ENCODE data around the gene RASA3.
"Not testable (repeated sequence)": the region's sequence is repeated elsewhere in the genome, so short reads cannot be mapped to it uniquely, and the experiment has no call there.

The RASA3 gene

GRCh38 chr13:113995051-113995601 lies 137.3 kb downstream of the RASA3 start:
- Histone ChIP-seq H3K36me3 (ENCODE audit: control insufficient read depth, insufficient read depth, low read length) (peaks cover 29% of the 10 kb centered on the region), H3K9me3 (ENCODE audit: control insufficient read depth, insufficient read depth, low read depth, low read length) (peaks cover 2% of the 10 kb centered on the region; the same call in 1 of the 2 replicates), H3K4me1 (ENCODE audit: control insufficient read depth, insufficient read depth, low read length) (no peaks in the 10 kb centered on the region), H3K27me3 (ENCODE audit: control insufficient read depth, insufficient read depth, low read length) (no peaks in the 10 kb centered on the region), H3K27ac (ENCODE audit: low read depth, low read length) (no peak overlapping the region), H3K9ac (ENCODE audit: low read length) (no peak overlapping the region), H3K4me3 (ENCODE audit: low read depth, low read length) (no peak overlapping the region)

- Histone ChIP-seq H3K27ac (ENCODE audit: low read depth, low read length) (no peak overlapping the region), H3K36me3 (ENCODE audit: control insufficient read depth, insufficient read depth, low read length) (peaks cover 32% of the 10 kb centered on the region), H3K9me3 (ENCODE audit: control insufficient read depth, insufficient read depth, low read depth, low read length) (peaks cover 12% of the 10 kb centered on the region; the same call in 1 of the 2 replicates), H3K27me3 (ENCODE audit: control insufficient read depth, insufficient read depth, low read length) (no peaks in the 10 kb centered on the region), H3K9ac (ENCODE audit: low read length) (no peak overlapping the region), H3K4me3 (ENCODE audit: low read depth, low read length) (no peak overlapping the region), H3K4me1 (ENCODE audit: control insufficient read depth, insufficient read depth, low read length) (no peaks in the 10 kb centered on the region)
Measured at GRCh38 chr13:113992276-113993005, 140.0 kb downstream of the RASA3 start.

- Histone ChIP-seq H3K9ac (ENCODE audit: low read length) (no peak overlapping the region), H3K4me1 (ENCODE audit: control insufficient read depth, insufficient read depth, low read length) (no peaks in the 10 kb centered on the region), H3K9me3 (ENCODE audit: control insufficient read depth, insufficient read depth, low read depth, low read length) (peaks cover 12% of the 10 kb centered on the region; the same call in 1 of the 2 replicates), H3K36me3 (ENCODE audit: control insufficient read depth, insufficient read depth, low read length) (peaks cover 32% of the 10 kb centered on the region), H3K4me3 (ENCODE audit: low read depth, low read length) (no peak overlapping the region), H3K27ac (ENCODE audit: low read depth, low read length) (no peak overlapping the region), H3K27me3 (ENCODE audit: control insufficient read depth, insufficient read depth, low read length) (no peaks in the 10 kb centered on the region)
Measured at GRCh38 chr13:113991676-113992179, 140.7 kb downstream of the RASA3 start.

GRCh38 chr13:113991191-113991669 lies 141.2 kb downstream of the RASA3 start:
- no peak overlapping the region for H3K27ac ChIP-seq (ENCODE audit: low read depth, low read length)
- peaks cover 12% of the 10 kb centered on the region; the same call in 1 of the 2 replicates for H3K9me3 ChIP-seq (ENCODE audit: control insufficient read depth, insufficient read depth, low read depth, low read length)
- H3K27me3 ChIP-seq (ENCODE audit: control insufficient read depth, insufficient read depth, low read length): no peaks in the 10 kb centered on the region
- H3K36me3 ChIP-seq (ENCODE audit: control insufficient read depth, insufficient read depth, low read length): peaks cover 28% of the 10 kb centered on the region
- no peak overlapping the region for H3K9ac ChIP-seq (ENCODE audit: low read length)
- no peak overlapping the region for H3K4me3 ChIP-seq (ENCODE audit: low read depth, low read length)
- H3K4me1 ChIP-seq (ENCODE audit: control insufficient read depth, insufficient read depth, low read length): no peaks in the 10 kb centered on the region

GRCh38 chr13:113990321-113990837 lies 142.0 kb downstream of the RASA3 start:
- Histone ChIP-seq H3K9ac (ENCODE audit: low read length) (no peak overlapping the region), H3K27me3 (ENCODE audit: control insufficient read depth, insufficient read depth, low read length) (no peaks in the 10 kb centered on the region), H3K4me3 (ENCODE audit: low read depth, low read length) (no peak overlapping the region), H3K36me3 (ENCODE audit: control insufficient read depth, insufficient read depth, low read length) (peaks cover 28% of the 10 kb centered on the region), H3K9me3 (ENCODE audit: control insufficient read depth, insufficient read depth, low read depth, low read length) (peaks cover 12% of the 10 kb centered on the region; the same call in 1 of the 2 replicates), H3K4me1 (ENCODE audit: control insufficient read depth, insufficient read depth, low read length) (no peaks in the 10 kb centered on the region), H3K27ac (ENCODE audit: low read depth, low read length) (no peak overlapping the region)

- Histone ChIP-seq H3K27ac (ENCODE audit: low read depth, low read length) (no peak overlapping the region), H3K9me3 (ENCODE audit: control insufficient read depth, insufficient read depth, low read depth, low read length) (peaks cover 12% of the 10 kb centered on the region; the same call in 1 of the 2 replicates), H3K36me3 (ENCODE audit: control insufficient read depth, insufficient read depth, low read length) (peaks cover 28% of the 10 kb centered on the region), H3K4me3 (ENCODE audit: low read depth, low read length) (no peak overlapping the region), H3K9ac (ENCODE audit: low read length) (no peak overlapping the region), H3K4me1 (ENCODE audit: control insufficient read depth, insufficient read depth, low read length) (no peaks in the 10 kb centered on the region), H3K27me3 (ENCODE audit: control insufficient read depth, insufficient read depth, low read length) (no peaks in the 10 kb centered on the region)
Measured at GRCh38 chr13:113989585-113990300, 142.7 kb downstream of the RASA3 start.

- peaks cover 28% of the 10 kb centered on the region for H3K36me3 ChIP-seq (ENCODE audit: control insufficient read depth, insufficient read depth, low read length)
- not testable (repeated sequence) for H3K27ac ChIP-seq (ENCODE audit: low read depth, low read length); H3K4me3 ChIP-seq (ENCODE audit: low read depth, low read length); H3K9ac ChIP-seq (ENCODE audit: low read length); H3K4me1 ChIP-seq (ENCODE audit: control insufficient read depth, insufficient read depth, low read length); H3K27me3 ChIP-seq (ENCODE audit: control insufficient read depth, insufficient read depth, low read length)
- peaks cover 12% of the 10 kb centered on the region; the same call in 1 of the 2 replicates for H3K9me3 ChIP-seq (ENCODE audit: control insufficient read depth, insufficient read depth, low read depth, low read length)
Measured at GRCh38 chr13:113988859-113989258, 143.6 kb downstream of the RASA3 start.

GRCh38 chr13:113982296-113982661 lies 150.1 kb downstream of the RASA3 start:
- Histone ChIP-seq H3K27ac (ENCODE audit: low read depth, low read length) (no peak overlapping the region), H3K9ac (ENCODE audit: low read length) (no peak overlapping the region), H3K27me3 (ENCODE audit: control insufficient read depth, insufficient read depth, low read length) (no peaks in the 10 kb centered on the region), H3K36me3 (ENCODE audit: control insufficient read depth, insufficient read depth, low read length) (peaks cover 19% of the 10 kb centered on the region), H3K9me3 (ENCODE audit: control insufficient read depth, insufficient read depth, low read depth, low read length) (no peaks in the 10 kb centered on the region; the same call in 1 of the 2 replicates), H3K4me1 (ENCODE audit: control insufficient read depth, insufficient read depth, low read length) (no peaks in the 10 kb centered on the region), H3K4me3 (ENCODE audit: low read depth, low read length) (no peak overlapping the region)

- Histone ChIP-seq H3K27ac (ENCODE audit: low read depth, low read length) (no peak overlapping the region), H3K9me3 (ENCODE audit: control insufficient read depth, insufficient read depth, low read depth, low read length) (no peaks in the 10 kb centered on the region; the same call in 1 of the 2 replicates), H3K4me1 (ENCODE audit: control insufficient read depth, insufficient read depth, low read length) (peaks cover under 1% of the 10 kb centered on the region; the same call in 1 of the 2 replicates), H3K4me3 (ENCODE audit: low read depth, low read length) (no peak overlapping the region), H3K27me3 (ENCODE audit: control insufficient read depth, insufficient read depth, low read length) (no peaks in the 10 kb centered on the region), H3K9ac (ENCODE audit: low read length) (no peak overlapping the region), H3K36me3 (ENCODE audit: control insufficient read depth, insufficient read depth, low read length) (peaks cover 22% of the 10 kb centered on the region)
Measured at GRCh38 chr13:113981611-113982295, 150.7 kb downstream of the RASA3 start.

- peaks cover 22% of the 10 kb centered on the region for H3K36me3 ChIP-seq (ENCODE audit: control insufficient read depth, insufficient read depth, low read length)
- H3K27me3 ChIP-seq (ENCODE audit: control insufficient read depth, insufficient read depth, low read length): no peaks in the 10 kb centered on the region
- no peak overlapping the region for H3K4me3 ChIP-seq (ENCODE audit: low read depth, low read length)
- no peaks in the 10 kb centered on the region; the same call in 1 of the 2 replicates for H3K9me3 ChIP-seq (ENCODE audit: control insufficient read depth, insufficient read depth, low read depth, low read length)
- no peak overlapping the region for H3K27ac ChIP-seq (ENCODE audit: low read depth, low read length)
- H3K4me1 ChIP-seq (ENCODE audit: control insufficient read depth, insufficient read depth, low read length): peaks cover 4% of the 10 kb centered on the region; the same call in 1 of the 2 replicates
- H3K9ac ChIP-seq (ENCODE audit: low read length): no peak overlapping the region
Measured at GRCh38 chr13:113981194-113981605, 151.2 kb downstream of the RASA3 start.
